IMR-90 (cell line): ENCODE measurements around the gene TTLL11. TPM values are rescaled to one million over a fixed set of nuclear protein-coding genes. Genes with fewer than 3 reads are reported as not detected.
A peak's percentile ranks its signal among the peaks of the same experiment; 100 is the strongest.

ENCODE experiments used
- ATAC-seq: fragments of 200-7000 bp; cut with Tn5 transposase; 2 replicates; pipeline ENCODE4 v1.9.1; 2020; ENCODE audit warnings: low read depth, mild to moderate bottlenecking, moderate library complexity
- BruUV-seq: library from RNA; stranded (reverse); fragments of 400-500 nt; replicated peaks from 2 replicates; lab custom pipeline; 2021; lab: Mats Ljungman, UMichigan
- CTCF ChIA-PET: fragments of 300-600 bp; formaldehyde crosslinking; extraction: SDS; loops from one replicate; lab custom pipeline; 2021; ENCODE audit warnings: antibody characterized with exemption; lab: Yijun Ruan, JAX
- POLR2A ChIA-PET: fragments of 300-600 bp; sonication (Branson Sonifier 250); formaldehyde crosslinking; loops from one replicate; lab custom pipeline; 2022; ENCODE audit warnings: antibody characterized with exemption; ENCODE audit not compliant: unreplicated experiment; lab: Charles Lee
- DNase-seq: peaks from one replicate; pipeline ENCODE4 v3.0.0; 2013
- H2AFZ ChIP-seq: replicated peaks from 2 replicates; pipeline ENCODE3; 2013; ENCODE audit warnings: low read length, mild to moderate bottlenecking; ENCODE audit not compliant: poor library complexity
- H2AK5ac ChIP-seq: 2 replicates; pipeline ENCODE4 v1.6.1; 2013; ENCODE audit warnings: low read depth, low read length, inconsistent platforms
- H2AK9ac ChIP-seq: replicated peaks from 2 replicates; pipeline ENCODE3; 2013; ENCODE audit warnings: mild to moderate bottlenecking, low read depth, low read length, moderate library complexity; ENCODE audit not compliant: poor library complexity
- H2BK120ac ChIP-seq: 2 replicates; pipeline ENCODE4 v1.6.1; 2013; ENCODE audit warnings: low read depth, low read length, inconsistent platforms
- H2BK15ac ChIP-seq: 3 replicates; pipeline ENCODE4 v1.6.1; 2013; ENCODE audit warnings: low read depth, low read length, inconsistent platforms
- H2BK20ac ChIP-seq: 2 replicates; pipeline ENCODE4 v1.6.1; 2013; ENCODE audit warnings: low read depth, mild to moderate bottlenecking, inconsistent platforms, low read length, moderate library complexity
- H2BK5ac ChIP-seq: 2 replicates; pipeline ENCODE4 v1.6.1; 2013; ENCODE audit warnings: mild to moderate bottlenecking, low read depth, low read length, inconsistent platforms; ENCODE audit not compliant: poor library complexity, severe bottlenecking
- H3K14ac ChIP-seq: replicated peaks from 2 replicates; pipeline ENCODE4 v1.6.1; 2013; ENCODE audit warnings: low read depth, low read length, inconsistent platforms
- H3K18ac ChIP-seq: 2 replicates; pipeline ENCODE4 v1.6.1; 2013; ENCODE audit warnings: low read depth, low read length, control low read depth
- H3K23ac ChIP-seq: 2 replicates; pipeline ENCODE4 v1.6.1; 2013; ENCODE audit warnings: low read depth, low read length, inconsistent platforms
- H3K27ac ChIP-seq: 2 replicates; pipeline ENCODE4 v1.5.1; 2013; ENCODE audit warnings: mild to moderate bottlenecking, control low read depth, low read length; ENCODE audit not compliant: insufficient read depth
- H3K27me3 ChIP-seq: 2 replicates; pipeline ENCODE4 v1.6.1; 2013; ENCODE audit warnings: low read length; ENCODE audit not compliant: control insufficient read depth, insufficient read depth
- H3K36me3 ChIP-seq: 2 replicates; pipeline ENCODE4 v1.6.1; 2013; ENCODE audit warnings: low read length, mixed read lengths; ENCODE audit not compliant: control insufficient read depth, insufficient read depth
- H3K4ac ChIP-seq: 2 replicates; pipeline ENCODE4 v1.6.1; 2013; ENCODE audit warnings: low read depth, low read length, inconsistent platforms
- H3K4me1 ChIP-seq: 2 replicates; pipeline ENCODE4 v1.6.1; 2013; ENCODE audit warnings: low read length, mixed read lengths; ENCODE audit not compliant: control insufficient read depth, insufficient read depth
- H3K4me2 ChIP-seq: 2 replicates; pipeline ENCODE4 v1.6.1; 2013; ENCODE audit warnings: low read depth, mild to moderate bottlenecking, control low read depth, low read length, moderate library complexity
- H3K4me3 ChIP-seq: 2 replicates; pipeline ENCODE4 v1.5.1; 2013; ENCODE audit warnings: low read depth, mild to moderate bottlenecking, control low read depth, low read length, moderate library complexity; ENCODE audit not compliant: insufficient read depth
- H3K56ac ChIP-seq: 2 replicates; pipeline ENCODE4 v1.6.1; 2013; ENCODE audit warnings: low read length, inconsistent platforms; ENCODE audit not compliant: insufficient read depth; ENCODE audit errors: extremely low read depth
- H3K79me1 ChIP-seq, 2 experiments: 2 replicates each; pipeline ENCODE4 v1.6.1; 2013; ENCODE audit warnings: low read length in 2 of 2, inconsistent platforms in 1 of 2, low read depth in 1 of 2
- H3K9ac ChIP-seq: 2 replicates; pipeline ENCODE4 v1.6.1; 2013; ENCODE audit warnings: low read depth, low read length, control low read depth
- H3K9me1 ChIP-seq: 2 replicates; pipeline ENCODE4 v1.6.1; 2013; ENCODE audit warnings: low read length, inconsistent platforms; ENCODE audit not compliant: insufficient read depth
- H3K9me3 ChIP-seq: 2 replicates; pipeline ENCODE4 v1.6.1; 2013; ENCODE audit warnings: low read length; ENCODE audit not compliant: control insufficient read depth, insufficient read depth
- H4K20me1 ChIP-seq: 2 replicates; pipeline ENCODE4 v1.6.1; 2013; ENCODE audit warnings: low read length, inconsistent platforms; ENCODE audit not compliant: insufficient read depth
- H4K5ac ChIP-seq: 2 replicates; pipeline ENCODE4 v1.6.1; 2013; ENCODE audit warnings: mild to moderate bottlenecking, low read depth, low read length, control low read depth
- H4K8ac ChIP-seq, 2 experiments: 2 replicates each; pipeline ENCODE4 v1.6.1; 2013; ENCODE audit warnings: low read depth in 2 of 2, low read length in 2 of 2, control low read depth in 1 of 2, inconsistent platforms in 1 of 2
- H4K91ac ChIP-seq: 2 replicates; pipeline ENCODE4 v1.6.1; 2013; ENCODE audit warnings: low read depth, low read length, inconsistent platforms; ENCODE audit not compliant: insufficient read depth
- BHLHE40 ChIP-seq: fragments of 150-350 bp; IDR thresholded peaks from 2 replicates; pipeline ENCODE4 v1.6.1; 2016; ENCODE audit warnings: mild to moderate bottlenecking, low read depth, low read length
- CEBPB ChIP-seq: IDR thresholded peaks from 2 replicates; pipeline ENCODE4 v1.6.1; 2012; ENCODE audit warnings: low read depth, low read length, improper control_type of control experiment
- CHD1 ChIP-seq: IDR thresholded peaks from 2 replicates; pipeline ENCODE4 v1.6.1; 2012; ENCODE audit warnings: low read depth, low read length, improper control_type of control experiment
- ELK1 ChIP-seq: fragments of 150-350 bp; IDR thresholded peaks from 2 replicates; pipeline ENCODE4 v1.6.1; 2016; ENCODE audit warnings: low read depth, mild to moderate bottlenecking, low read length, moderate library complexity, borderline replicate concordance
- FOS ChIP-seq: fragments of 150-350 bp; IDR thresholded peaks from 2 replicates; pipeline ENCODE4 v1.6.1; 2016; ENCODE audit warnings: low read depth, low read length
- MAFK ChIP-seq: IDR thresholded peaks from 2 replicates; pipeline ENCODE4 v1.6.1; 2012; ENCODE audit warnings: low read depth, low read length, improper control_type of control experiment
- MAZ ChIP-seq: IDR thresholded peaks from 2 replicates; pipeline ENCODE4 v1.6.1; 2012; ENCODE audit warnings: low read depth, mild to moderate bottlenecking, low read length, improper control_type of control experiment, moderate library complexity, borderline replicate concordance
- MXI1 ChIP-seq: IDR thresholded peaks from 2 replicates; pipeline ENCODE4 v1.6.1; 2012; ENCODE audit warnings: low read depth, mild to moderate bottlenecking, low read length, moderate library complexity, borderline replicate concordance
- NFE2L2 ChIP-seq: fragments of 150-350 bp; IDR thresholded peaks from 2 replicates; pipeline ENCODE4 v1.6.1; 2016; ENCODE audit warnings: low read depth, mild to moderate bottlenecking, low read length
- POLR2A ChIP-seq: IDR thresholded peaks from 2 replicates; pipeline ENCODE4 v1.6.1; 2012; ENCODE audit warnings: mild to moderate bottlenecking, low read depth, low read length
- RAD21 ChIP-seq: IDR thresholded peaks from 2 replicates; pipeline ENCODE4 v1.6.1; 2012; ENCODE audit warnings: low read length, improper control_type of control experiment
- RCOR1 ChIP-seq: IDR thresholded peaks from 2 replicates; pipeline ENCODE4 v1.6.1; 2012; ENCODE audit warnings: mild to moderate bottlenecking, low read length, improper control_type of control experiment; ENCODE audit not compliant: insufficient replicate concordance
- RFX5 ChIP-seq: IDR thresholded peaks from 2 replicates; pipeline ENCODE4 v1.8.0; 2012; ENCODE audit warnings: low read depth, mild to moderate bottlenecking, low read length, moderate library complexity
- SMC3 ChIP-seq: fragments of 150-350 bp; IDR thresholded peaks from 2 replicates; pipeline ENCODE4 v1.6.1; 2016; ENCODE audit warnings: low read depth, mild to moderate bottlenecking, antibody characterized with exemption, low read length, moderate library complexity
- WGBS, 2 experiments: methylation state at CpG; one replicate each; pipeline versions ENCODE4 v1.1.5 to v1.1.7; 2013; ENCODE audit warnings: missing lambda C conversion rate in 2 of 2; ENCODE audit not compliant: insufficient read length in 1 of 2; ENCODE audit errors: extremely low coverage in 2 of 2; 5-methylcytosine and 5-hydroxymethylcytosine counted together
- dilution Hi-C: fragments of 300-500 bp; cut with HindIII; formaldehyde crosslinking; loops from one replicate; pipeline ENCODE4 v1.14.3; 2018; ENCODE audit warnings: low sequenced_read_pairs; ENCODE audit not compliant: unreplicated experiment
- in situ Hi-C: fragments of 300-500 bp; cut with MboI; formaldehyde crosslinking; loops from 3 replicates; pipeline ENCODE4 v1.14.3; 2019; ENCODE audit warnings: low sequenced_read_pairs, inconsistent platforms, mixed read lengths
- intact Hi-C: fragments of 100-400 bp; cut with micrococcal nuclease; formaldehyde crosslinking; loops from 2 replicates; pipeline ENCODE4 v1.10.0; 2022
- polyA plus RNA-seq, 3 experiments: library from polyadenylated mRNA; depleted of rRNA; stranded (reverse); fragments of >200 nt; gene quantifications; 2 replicates each; pipeline ENCODE4 v1.2.3, GENCODE V29; 2012; ENCODE audit warnings: low replicate concordance in 1 of 3
- total RNA-seq: library from RNA; depleted of rRNA; stranded (reverse); fragments of >200 nt; gene quantifications from 2 replicates; pipeline ENCODE4 v1.2.3, GENCODE V29; 2012
- TF ChIP-seq, protein P1 (sequence below): fragments of 150-350 bp; IDR thresholded peaks from 2 replicates; pipeline ENCODE4 v1.6.1; 2017; ENCODE audit warnings: mild to moderate bottlenecking, antibody characterized with exemption, low read length, low read depth
- TF ChIP-seq, protein P2 (sequence below): conservative IDR thresholded peaks from 2 replicates; pipeline ENCODE4 v1.5.1; 2012; ENCODE audit warnings: mild to moderate bottlenecking, low read depth, low read length, improper control_type of control experiment

TTLL11 gene
- total and polyA plus RNA-seq, 2 of the 4 experiments (the other 2 are of a cell fraction), result 2.0 to 4.6 TPM

- H3K4me2 ChIP-seq, result no peak overlapping the region; the same call in 1 of the 2 replicates
- H2BK5ac ChIP-seq, result peak overlapping the region; percentile 17
- no peaks in the 10 kb centered on the region for H3K36me3 ChIP-seq
- peak overlapping the region; percentile 14; the same call in 1 of the 2 replicates for H3K18ac ChIP-seq
- intact Hi-C loops (no loop called here), in situ Hi-C loops (no loop called here), dilution Hi-C loops (no loop called here)
- no peak overlapping the region for H2AK9ac ChIP-seq
- CTCF ChIA-PET, result interaction anchor here (0.9 kb wide), 1 partner anchor 97 kb away, joined by 3 read pairs; no protein-coding TSS in a partner anchor
- peaks cover 21% of the 10 kb centered on the region for H3K4me1 ChIP-seq
- POLR2A ChIA-PET, result no interaction called here
- H3K9me1 ChIP-seq, result peaks cover 25% of the 10 kb centered on the region
- H3K4ac ChIP-seq, result peak overlapping the region; percentile 61
- no peaks in the 10 kb centered on the region for H3K9me3 ChIP-seq
- BruUV-seq, result no TSS peak
- no peak overlapping the region for H3K27ac ChIP-seq
- no peak overlapping the region for H3K23ac ChIP-seq
- ATAC-seq (peak; percentile 73), DNase-seq (peak; percentile 85)
- H3K27me3 ChIP-seq, result no peaks in the 10 kb centered on the region
- H3K4me3 ChIP-seq, result no peak overlapping the region
- H4K20me1 ChIP-seq, result peaks cover 3% of the 10 kb centered on the region; the same call in 1 of the 2 replicates
- H4K8ac ChIP-seq, result peak overlapping the region in 1 of 2 experiments; percentile 3; a peak in 1 of 4 replicates
- 0 out of 2 replicates have a peak overlapping the region, but pooled peaks have one; percentile 53 for H3K14ac ChIP-seq
- peak overlapping the region; percentile 69; the same call in 1 of the 2 replicates for H2AK5ac ChIP-seq
- 0 out of 2 replicates have a peak overlapping the region, but pooled peaks have one; percentile 37 for H2BK20ac ChIP-seq
- peak overlapping the region; percentile 60 for H2BK120ac ChIP-seq
- no peak overlapping the region for H3K56ac ChIP-seq
- no peak overlapping the region; the same call in 1 of the 2 replicates for H4K91ac ChIP-seq
- H2BK15ac ChIP-seq, result peak overlapping the region; percentile 13; the same call in 1 of the 3 replicates
- peak; percentile 34; the same call in 1 of the 2 replicates for TF ChIP-seq MAFK
- TF ChIP-seq POLR2A, result no peak
- TF ChIP-seq SMC3, result no peak
- TF ChIP-seq, protein P1, sequence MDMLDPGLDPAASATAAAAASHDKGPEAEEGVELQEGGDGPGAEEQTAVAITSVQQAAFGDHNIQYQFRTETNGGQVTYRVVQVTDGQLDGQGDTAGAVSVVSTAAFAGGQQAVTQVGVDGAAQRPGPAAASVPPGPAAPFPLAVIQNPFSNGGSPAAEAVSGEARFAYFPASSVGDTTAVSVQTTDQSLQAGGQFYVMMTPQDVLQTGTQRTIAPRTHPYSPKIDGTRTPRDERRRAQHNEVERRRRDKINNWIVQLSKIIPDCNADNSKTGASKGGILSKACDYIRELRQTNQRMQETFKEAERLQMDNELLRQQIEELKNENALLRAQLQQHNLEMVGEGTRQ, result no peak
- peak; percentile 8; the same call in 1 of the 2 replicates for TF ChIP-seq RAD21
- TF ChIP-seq CHD1, result no peak
- no peak for TF ChIP-seq RFX5
- no peak for TF ChIP-seq MXI1
- TF ChIP-seq, protein P2, sequence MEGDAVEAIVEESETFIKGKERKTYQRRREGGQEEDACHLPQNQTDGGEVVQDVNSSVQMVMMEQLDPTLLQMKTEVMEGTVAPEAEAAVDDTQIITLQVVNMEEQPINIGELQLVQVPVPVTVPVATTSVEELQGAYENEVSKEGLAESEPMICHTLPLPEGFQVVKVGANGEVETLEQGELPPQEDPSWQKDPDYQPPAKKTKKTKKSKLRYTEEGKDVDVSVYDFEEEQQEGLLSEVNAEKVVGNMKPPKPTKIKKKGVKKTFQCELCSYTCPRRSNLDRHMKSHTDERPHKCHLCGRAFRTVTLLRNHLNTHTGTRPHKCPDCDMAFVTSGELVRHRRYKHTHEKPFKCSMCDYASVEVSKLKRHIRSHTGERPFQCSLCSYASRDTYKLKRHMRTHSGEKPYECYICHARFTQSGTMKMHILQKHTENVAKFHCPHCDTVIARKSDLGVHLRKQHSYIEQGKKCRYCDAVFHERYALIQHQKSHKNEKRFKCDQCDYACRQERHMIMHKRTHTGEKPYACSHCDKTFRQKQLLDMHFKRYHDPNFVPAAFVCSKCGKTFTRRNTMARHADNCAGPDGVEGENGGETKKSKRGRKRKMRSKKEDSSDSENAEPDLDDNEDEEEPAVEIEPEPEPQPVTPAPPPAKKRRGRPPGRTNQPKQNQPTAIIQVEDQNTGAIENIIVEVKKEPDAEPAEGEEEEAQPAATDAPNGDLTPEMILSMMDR, result no peak
- no peak for TF ChIP-seq RCOR1
- TF ChIP-seq FOS, result peak; percentile 86
- peak; percentile 48; the same call in 1 of the 2 replicates for TF ChIP-seq MAZ
- 0 out of 2 replicates have a peak, but pooled peaks have one; percentile 14 for TF ChIP-seq BHLHE40
- no peak for TF ChIP-seq NFE2L2
- TF ChIP-seq CEBPB, result no peak
- TF ChIP-seq ELK1, result no peak
- no peak overlapping the region for H2AFZ ChIP-seq
- no CpG with 5 or more reads among the region's 4 CpGs for WGBS, 2 experiments
- no peaks in the 10 kb centered on the region for H3K79me1 ChIP-seq
- H3K9ac ChIP-seq, result no peak overlapping the region
- H4K5ac ChIP-seq, result no peak overlapping the region
Measured at GRCh38 chr9:121888438-121888775, 204.7 kb downstream of the TTLL11 start.
